Measurements from ENCODE around the gene VAV3.
"Not testable (repeated sequence)": the region's sequence is repeated elsewhere in the genome, so short reads cannot be mapped to it uniquely, and the experiment has no call there.

The VAV3 gene

DNA sequence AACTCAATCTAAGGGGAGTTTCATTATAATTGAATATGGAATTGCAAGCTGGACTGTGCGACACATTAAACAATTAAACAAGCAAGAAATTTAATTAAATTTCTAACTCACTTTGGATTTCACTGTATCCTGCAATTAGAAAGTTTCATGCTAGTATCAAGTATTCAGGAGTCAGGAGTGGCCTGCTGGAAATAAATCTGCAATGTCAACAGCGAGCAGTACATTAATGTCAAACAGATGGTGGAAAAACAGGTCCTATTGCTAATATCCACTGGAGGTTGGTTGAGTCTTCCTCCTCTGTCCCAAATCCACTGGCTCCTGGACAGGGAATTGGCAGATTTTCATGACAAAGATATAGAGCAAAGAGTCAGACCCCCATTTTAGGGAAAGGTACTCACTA, 237.1 kb downstream of the VAV3 start:
- no peak for DNase-seq (ENCODE audit: low read depth in 1 of 2, low spot score in 1 of 2)
- TF ChIP-seq POLR2AphosphoS5 (IDR thresholded peaks at IDR 0.05; ENCODE audit: low read depth) (no peak), SPI1 (IDR thresholded peaks at IDR 0.05; ENCODE audit: borderline replicate concordance, low read depth) (no peak), CTCF (IDR thresholded peaks at IDR 0.05; ENCODE audit: insufficient read depth, low read length) (no peak), GABPA (IDR thresholded peaks at IDR 0.05; ENCODE audit: low read depth) (no peak)
- TF ChIP-seq, protein P1, sequence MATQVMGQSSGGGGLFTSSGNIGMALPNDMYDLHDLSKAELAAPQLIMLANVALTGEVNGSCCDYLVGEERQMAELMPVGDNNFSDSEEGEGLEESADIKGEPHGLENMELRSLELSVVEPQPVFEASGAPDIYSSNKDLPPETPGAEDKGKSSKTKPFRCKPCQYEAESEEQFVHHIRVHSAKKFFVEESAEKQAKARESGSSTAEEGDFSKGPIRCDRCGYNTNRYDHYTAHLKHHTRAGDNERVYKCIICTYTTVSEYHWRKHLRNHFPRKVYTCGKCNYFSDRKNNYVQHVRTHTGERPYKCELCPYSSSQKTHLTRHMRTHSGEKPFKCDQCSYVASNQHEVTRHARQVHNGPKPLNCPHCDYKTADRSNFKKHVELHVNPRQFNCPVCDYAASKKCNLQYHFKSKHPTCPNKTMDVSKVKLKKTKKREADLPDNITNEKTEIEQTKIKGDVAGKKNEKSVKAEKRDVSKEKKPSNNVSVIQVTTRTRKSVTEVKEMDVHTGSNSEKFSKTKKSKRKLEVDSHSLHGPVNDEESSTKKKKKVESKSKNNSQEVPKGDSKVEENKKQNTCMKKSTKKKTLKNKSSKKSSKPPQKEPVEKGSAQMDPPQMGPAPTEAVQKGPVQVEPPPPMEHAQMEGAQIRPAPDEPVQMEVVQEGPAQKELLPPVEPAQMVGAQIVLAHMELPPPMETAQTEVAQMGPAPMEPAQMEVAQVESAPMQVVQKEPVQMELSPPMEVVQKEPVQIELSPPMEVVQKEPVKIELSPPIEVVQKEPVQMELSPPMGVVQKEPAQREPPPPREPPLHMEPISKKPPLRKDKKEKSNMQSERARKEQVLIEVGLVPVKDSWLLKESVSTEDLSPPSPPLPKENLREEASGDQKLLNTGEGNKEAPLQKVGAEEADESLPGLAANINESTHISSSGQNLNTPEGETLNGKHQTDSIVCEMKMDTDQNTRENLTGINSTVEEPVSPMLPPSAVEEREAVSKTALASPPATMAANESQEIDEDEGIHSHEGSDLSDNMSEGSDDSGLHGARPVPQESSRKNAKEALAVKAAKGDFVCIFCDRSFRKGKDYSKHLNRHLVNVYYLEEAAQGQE (IDR thresholded peaks at IDR 0.05; ENCODE audit: insufficient replicate concordance, low read depth), result no peak
- Histone ChIP-seq H3K4me3 (replicated peaks; ENCODE audit: insufficient read depth, low read length) (no peak overlapping the region), H3K27me3 (ENCODE audit: insufficient read depth, poor library complexity, severe bottlenecking) (no peaks in the 10 kb centered on the region), H3K27ac (replicated peaks) (no peak overlapping the region)

DNA sequence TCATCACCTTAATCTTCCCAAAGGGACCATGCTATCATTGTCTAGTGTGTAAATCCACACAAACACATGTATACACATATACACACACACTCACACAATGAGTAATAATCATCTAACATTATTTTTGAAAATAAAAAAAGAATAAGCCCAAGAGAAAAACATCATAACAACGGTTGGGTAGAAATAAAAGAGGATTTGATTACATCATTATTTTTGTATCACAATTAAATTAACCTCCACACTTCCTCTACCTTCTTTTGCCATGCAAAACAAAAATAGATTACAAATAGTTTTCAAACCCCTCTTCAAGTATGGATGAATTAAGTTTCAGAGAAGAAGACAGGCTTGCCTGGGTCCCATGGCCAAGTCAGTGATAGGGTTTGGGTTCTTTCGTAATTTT, 238.1 kb downstream of the VAV3 start:
- Histone ChIP-seq H3K27me3 (ENCODE audit: insufficient read depth, poor library complexity, severe bottlenecking) (no peaks in the 10 kb centered on the region), H3K4me3 (replicated peaks; ENCODE audit: insufficient read depth, low read length) (no peak overlapping the region), H3K27ac (replicated peaks) (no peak overlapping the region)
- TF ChIP-seq POLR2AphosphoS5 (IDR thresholded peaks at IDR 0.05; ENCODE audit: low read depth) (no peak), GABPA (IDR thresholded peaks at IDR 0.05; ENCODE audit: low read depth) (no peak), SPI1 (IDR thresholded peaks at IDR 0.05; ENCODE audit: borderline replicate concordance, low read depth) (no peak), CTCF (IDR thresholded peaks at IDR 0.05; ENCODE audit: insufficient read depth, low read length) (no peak)
- TF ChIP-seq, protein P1 (IDR thresholded peaks at IDR 0.05; ENCODE audit: insufficient replicate concordance, low read depth), result no peak
- DNase-seq (ENCODE audit: low read depth in 1 of 2, low spot score in 1 of 2), result no peak

GRCh38 chr1:107724648-107725047, 240.3 kb downstream of the VAV3 start:
- TF ChIP-seq CTCF (IDR thresholded peaks at IDR 0.05; ENCODE audit: insufficient read depth, low read length) (no peak), GABPA (IDR thresholded peaks at IDR 0.05; ENCODE audit: low read depth) (no peak)
- no peaks in the 10 kb centered on the region for H3K27me3 ChIP-seq (ENCODE audit: insufficient read depth, poor library complexity, severe bottlenecking)
- H3K27ac ChIP-seq (replicated peaks), result no peak overlapping the region
- H3K4me3 ChIP-seq (replicated peaks; ENCODE audit: insufficient read depth, low read length), result no peak overlapping the region
- DNase-seq (ENCODE audit: low read depth in 1 of 2, low spot score in 1 of 2), result no peak

GRCh38 chr1:107720210-107720609, 244.8 kb downstream of the VAV3 start:
- H3K27me3 ChIP-seq (ENCODE audit: insufficient read depth, poor library complexity, severe bottlenecking); H3K4me3 ChIP-seq (replicated peaks; ENCODE audit: insufficient read depth, low read length); H3K27ac ChIP-seq (replicated peaks); DNase-seq (ENCODE audit: low read depth in 1 of 2, low spot score in 1 of 2): not testable (repeated sequence)
